ES-I3 (cell line): ENCODE results near the gene MORN3.
"Not testable (repeated sequence)": the region's sequence is repeated elsewhere in the genome, so short reads cannot be mapped to it uniquely, and the experiment has no call there.

ENCODE experiments used
- H3K36me3 ChIP-seq: 2 replicates; pipeline ENCODE4 v1.6.1; 2013; ENCODE audit warnings: mild to moderate bottlenecking, low read length, control low read depth, moderate library complexity; ENCODE audit not compliant: insufficient read depth
- H3K4me1 ChIP-seq: 2 replicates; pipeline ENCODE4 v1.6.1; 2013; ENCODE audit warnings: mild to moderate bottlenecking, control low read depth, low read length; ENCODE audit not compliant: insufficient read depth
- H3K9ac ChIP-seq: 2 replicates; pipeline ENCODE4 v1.6.1; 2013; ENCODE audit warnings: low read depth, mild to moderate bottlenecking, low read length, moderate library complexity
- H3K9me3 ChIP-seq: 2 replicates; pipeline ENCODE4 v1.6.1; 2013; ENCODE audit warnings: mild to moderate bottlenecking, low read length, moderate library complexity; ENCODE audit not compliant: control insufficient read depth, insufficient read depth

Gene MORN3

GRCh38 chr12:121669521-121669900 lies at the start of gene MORN3:
TSS of gene MORN3 (minus strand) at chr12:121669654. CDS start at chr12:121669483, 171 bp downstream.
- H3K4me1 ChIP-seq, result 0 out of 2 replicates have a peak, but pooled peaks cover 3% of the 10 kb centered on the region
- no peaks in the 10 kb centered on the region for H3K9me3 ChIP-seq
- H3K9ac ChIP-seq, result no peak within 1 kb of the TSS
- H3K36me3 ChIP-seq, result no peaks in the 10 kb centered on the region

GRCh38 chr12:121718653-121719239 lies 49.3 kb upstream of the MORN3 start:
- peaks cover 11% of the 10 kb centered on the region for H3K4me1 ChIP-seq
- H3K36me3 ChIP-seq, result no peaks in the 10 kb centered on the region
- H3K9me3 ChIP-seq, result no peaks in the 10 kb centered on the region

GRCh38 chr12:121717041-121717699 lies 47.7 kb upstream of the MORN3 start:
- Histone ChIP-seq H3K9ac (no peak overlapping the region), H3K9me3 (no peaks in the 10 kb centered on the region), H3K4me1 (peaks cover 11% of the 10 kb centered on the region), H3K36me3 (no peaks in the 10 kb centered on the region)

More at GRCh38 chr12:121718653-121719239, 49.3 kb upstream of the MORN3 start:
- H3K9ac ChIP-seq, result no peak overlapping the region

- H3K4me1 ChIP-seq, result peaks cover 11% of the 10 kb centered on the region
- no peaks in the 10 kb centered on the region for H3K9me3 ChIP-seq
- H3K9ac ChIP-seq, result no peak overlapping the region
- no peaks in the 10 kb centered on the region for H3K36me3 ChIP-seq
Observed at GRCh38 chr12:121715862-121716435, 46.5 kb upstream of the MORN3 start.

GRCh38 chr12:121715055-121715454 lies 45.6 kb upstream of the MORN3 start:
- peaks cover 11% of the 10 kb centered on the region for H3K4me1 ChIP-seq
- not testable (repeated sequence) for H3K36me3 ChIP-seq, H3K9me3 ChIP-seq, H3K9ac ChIP-seq

- Histone ChIP-seq H3K9me3 (no peaks in the 10 kb centered on the region), H3K36me3 (no peaks in the 10 kb centered on the region), H3K9ac (peak overlapping the region; percentile 96; the same call in 1 of the 2 replicates), H3K4me1 (peaks cover 11% of the 10 kb centered on the region)
Observed at GRCh38 chr12:121713793-121714192, 44.3 kb upstream of the MORN3 start.

- Histone ChIP-seq H3K36me3 (no peaks in the 10 kb centered on the region), H3K9me3 (no peaks in the 10 kb centered on the region), H3K4me1 (peaks cover 11% of the 10 kb centered on the region), H3K9ac (peak overlapping the region; percentile 96)
Observed at GRCh38 chr12:121713257-121713777, 43.9 kb upstream of the MORN3 start.

- H3K4me1 ChIP-seq, result peaks cover 11% of the 10 kb centered on the region
- no peaks in the 10 kb centered on the region for H3K9me3 ChIP-seq
- no peaks in the 10 kb centered on the region for H3K36me3 ChIP-seq
- peak within 1 kb of the TSS; percentile 96 for H3K9ac ChIP-seq
Observed at GRCh38 chr12:121712461-121713256, 43.2 kb upstream of the MORN3 start, which contains the start of gene TMEM120B. TSS of gene TMEM120B (plus strand) at chr12:121712752. CDS start at chr12:121712896, 144 bp downstream.

- H3K9ac ChIP-seq, result peak overlapping the region; percentile 96
- H3K4me1 ChIP-seq, result peaks cover 8% of the 10 kb centered on the region
Observed at GRCh38 chr12:121712190-121712460, 42.7 kb upstream of the MORN3 start.

GRCh38 chr12:121711361-121712189 lies 42.1 kb upstream of the MORN3 start:
- peaks cover 3% of the 10 kb centered on the region; the same call in 1 of the 2 replicates for H3K4me1 ChIP-seq
- peak overlapping the region; percentile 96 for H3K9ac ChIP-seq
- H3K9me3 ChIP-seq, result no peaks in the 10 kb centered on the region
- no peaks in the 10 kb centered on the region for H3K36me3 ChIP-seq

More at GRCh38 chr12:121712190-121712460, 42.7 kb upstream of the MORN3 start:
- H3K9me3 ChIP-seq, result no peaks in the 10 kb centered on the region
- no peaks in the 10 kb centered on the region for H3K36me3 ChIP-seq

- no peaks in the 10 kb centered on the region for H3K36me3 ChIP-seq
- no peaks in the 10 kb centered on the region for H3K9me3 ChIP-seq
- H3K9ac ChIP-seq, result no peak overlapping the region
- H3K4me1 ChIP-seq, result no peaks in the 10 kb centered on the region; the same call in 1 of the 2 replicates
Observed at GRCh38 chr12:121709478-121709961, 40.1 kb upstream of the MORN3 start.

GRCh38 chr12:121709064-121709424 lies 39.6 kb upstream of the MORN3 start:
- not testable (repeated sequence) for H3K9ac ChIP-seq, H3K9me3 ChIP-seq, H3K4me1 ChIP-seq, H3K36me3 ChIP-seq

- Histone ChIP-seq H3K9me3 (no peaks in the 10 kb centered on the region), H3K4me1 (no peaks in the 10 kb centered on the region), H3K36me3 (no peaks in the 10 kb centered on the region), H3K9ac (no peak overlapping the region)
Observed at GRCh38 chr12:121708313-121709063, 39.0 kb upstream of the MORN3 start.
